NCI-H1436 treated with DMSO at 0.1 percent for 48 hours (cell line): Measurements from ENCODE around the gene BCAR3.
"Not testable (repeated sequence)": the region's sequence is repeated elsewhere in the genome, so short reads cannot be mapped to it uniquely, and the experiment has no call there.

Experiments
- DNase-seq: peaks from one replicate; lab custom pipeline; 2025; lab: John Stamatoyannopoulos, UW

The BCAR3 gene

DNA sequence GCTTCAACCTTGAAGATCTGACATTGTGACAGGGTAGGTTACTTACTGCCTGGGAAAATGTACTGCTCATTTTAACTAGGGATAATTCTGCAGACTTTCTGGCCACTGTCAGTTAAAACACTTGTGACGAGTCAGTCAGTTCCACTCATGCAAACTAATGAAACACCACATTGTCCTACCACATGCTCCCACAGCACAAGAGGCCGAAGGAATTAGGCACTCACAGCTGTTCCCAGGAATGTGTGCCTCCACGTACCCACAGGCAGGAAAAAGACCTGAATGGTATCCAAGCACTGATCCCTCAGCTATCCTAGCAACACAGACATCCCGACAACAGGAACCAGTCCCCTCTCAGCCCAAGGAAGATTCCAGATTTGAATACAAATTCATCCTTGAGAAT lies 12.3 kb downstream of the BCAR3 start:
- no peak for DNase-seq

GRCh38 chr1:93668951-93669350 lies 12.7 kb downstream of the BCAR3 start:
- DNase-seq, result no peak

DNA sequence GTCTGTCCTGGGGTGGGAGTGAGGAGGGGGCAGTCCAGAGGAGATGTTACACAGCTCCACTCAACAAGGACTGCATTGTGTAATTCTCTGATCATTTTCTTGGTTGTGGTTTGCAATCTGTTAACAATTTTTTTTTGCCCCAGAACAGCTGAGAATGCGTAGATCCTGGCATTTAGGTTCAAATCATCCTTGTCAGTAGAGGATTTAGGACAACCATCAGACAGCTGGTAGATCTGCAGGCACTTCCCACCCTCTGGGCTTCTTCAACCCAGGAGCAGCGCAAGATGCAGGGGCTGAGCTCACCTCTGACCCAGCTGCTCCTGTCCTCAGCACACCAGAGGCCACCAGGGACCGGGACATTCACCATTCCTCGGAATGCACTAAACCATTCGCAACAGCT lies 13.5 kb downstream of the BCAR3 start:
- DNase-seq, result no peak

GRCh38 chr1:93667642-93668041 lies 14.0 kb downstream of the BCAR3 start:
- DNase-seq, result no peak

GRCh38 chr1:93666613-93667384 lies 14.8 kb downstream of the BCAR3 start:
- DNase-seq, result no peak

DNA sequence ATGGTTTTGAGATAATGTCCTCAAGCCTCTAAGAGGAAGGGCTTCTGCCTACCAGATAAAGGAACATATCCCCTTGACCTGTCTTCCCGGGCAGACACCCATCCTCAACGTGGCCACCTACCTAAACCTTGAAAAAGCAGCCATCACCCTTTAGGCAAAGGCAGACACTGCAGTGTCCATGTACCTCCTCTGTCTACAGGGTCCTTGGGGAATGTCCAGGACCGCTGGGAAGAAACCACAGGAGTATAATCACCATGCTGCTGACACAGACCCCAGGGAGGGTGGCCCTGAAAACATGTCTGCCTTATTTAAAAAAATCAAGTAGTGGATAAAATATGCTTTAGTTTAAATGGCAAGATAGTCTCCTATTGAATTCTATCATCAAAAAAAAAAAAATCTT lies 16.6 kb downstream of the BCAR3 start:
- no peak for DNase-seq

- DNase-seq, result no peak
Measured at GRCh38 chr1:93663208-93663614, 18.4 kb downstream of the BCAR3 start.

- no peak for DNase-seq
Measured at GRCh38 chr1:93662481-93663207, 19.0 kb downstream of the BCAR3 start.

DNA sequence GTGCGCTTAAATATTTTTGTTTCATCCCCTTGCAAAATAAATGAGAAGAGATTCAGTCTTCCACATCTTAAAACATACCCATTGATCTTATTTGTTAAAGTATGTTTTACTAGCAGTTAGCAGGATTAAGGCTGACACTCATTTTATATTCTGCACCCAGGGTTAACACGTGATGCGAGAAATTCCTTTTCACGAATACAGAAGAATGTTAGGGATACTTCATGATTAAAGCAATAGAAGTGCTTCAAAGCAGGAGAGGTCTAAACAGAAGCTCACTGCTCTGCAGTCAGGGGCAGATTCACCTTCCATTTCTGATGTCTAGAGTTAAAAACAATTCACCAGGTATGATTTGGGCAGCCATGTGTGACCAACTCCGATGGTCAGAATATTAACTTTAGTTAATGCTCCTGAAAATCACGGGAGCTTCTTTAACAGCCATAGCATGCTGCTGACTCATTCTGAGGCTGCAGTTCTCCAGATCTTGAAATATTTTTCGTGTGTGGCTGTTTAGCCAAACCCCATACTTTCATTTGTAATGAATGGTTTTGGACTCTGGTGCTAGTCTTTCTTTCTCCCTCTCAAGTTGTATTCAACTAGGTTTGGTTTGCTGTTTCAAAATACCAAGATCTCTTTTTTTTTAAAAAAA lies 19.7 kb downstream of the BCAR3 start:
- no peak for DNase-seq

GRCh38 chr1:93661341-93661740 lies 20.3 kb downstream of the BCAR3 start:
- not testable (repeated sequence) for DNase-seq

DNA sequence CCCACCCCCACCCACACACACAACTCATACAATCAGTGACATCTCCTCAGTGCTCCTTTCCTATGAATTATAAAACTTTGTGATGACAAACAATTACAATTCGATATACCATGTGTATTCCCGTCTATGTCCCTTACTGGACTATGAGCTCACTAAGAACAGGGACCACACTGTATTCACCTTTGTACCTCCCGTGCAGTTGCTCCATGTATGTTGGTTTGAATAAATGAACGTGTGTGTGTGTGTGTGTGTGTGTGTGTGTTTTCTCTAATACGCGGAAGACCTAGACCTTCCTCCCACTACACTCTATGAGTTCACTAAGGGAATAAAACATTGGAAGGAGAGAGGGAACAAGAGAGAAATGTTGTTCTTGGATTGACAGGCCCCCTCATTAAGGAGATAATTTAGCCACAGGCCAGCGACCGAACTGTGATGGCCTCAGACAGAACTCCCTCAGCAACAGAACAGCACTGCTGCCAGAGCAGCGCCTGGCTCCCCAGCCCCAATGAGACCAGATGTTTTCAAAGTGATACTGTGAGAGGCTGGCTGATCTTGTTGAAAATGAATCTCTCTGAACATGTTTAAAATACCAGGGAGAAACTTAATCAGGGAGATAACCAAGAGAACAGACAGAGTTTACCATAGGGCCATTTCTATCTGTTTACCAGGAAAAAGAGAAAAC lies 21.7 kb downstream of the BCAR3 start:
- no peak for DNase-seq

- DNase-seq, result no peak
Measured at GRCh38 chr1:93658188-93658587, 23.4 kb downstream of the BCAR3 start.

GRCh38 chr1:93656491-93656890 lies 25.1 kb downstream of the BCAR3 start:
- DNase-seq, result no peak

- DNase-seq, result no peak
Measured at GRCh38 chr1:93653656-93654055, 28.0 kb downstream of the BCAR3 start.

DNA sequence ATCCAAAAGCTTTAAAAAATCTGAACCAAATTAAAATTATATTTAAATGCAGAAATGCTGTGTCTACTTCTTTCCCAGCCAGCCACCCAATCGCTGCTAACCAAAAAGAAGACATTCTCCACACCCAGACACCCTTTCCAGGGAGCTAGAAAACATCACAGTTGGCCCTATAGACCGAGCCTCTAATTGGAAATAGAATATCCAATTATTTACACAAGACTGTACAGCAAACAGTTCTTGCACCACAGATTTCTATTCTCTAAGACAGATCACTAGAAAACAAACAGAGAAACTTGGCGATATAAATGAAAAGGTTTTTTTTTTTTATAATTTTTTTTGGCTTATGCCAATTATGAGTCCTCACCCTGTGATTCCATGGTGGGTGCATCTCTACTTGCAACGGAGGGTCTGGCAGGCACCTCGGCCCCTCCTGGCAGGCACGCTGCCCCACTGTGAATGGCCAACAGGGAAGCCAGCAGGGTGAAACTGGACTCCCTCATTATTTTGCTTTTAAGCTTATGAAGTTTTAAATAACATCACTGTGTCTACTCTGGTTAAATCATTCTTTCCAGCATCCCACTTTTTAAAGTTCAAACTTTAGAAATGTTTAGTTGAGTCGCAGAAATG lies 29.2 kb downstream of the BCAR3 start:
- DNase-seq, result no peak

- no peak for DNase-seq
Measured at GRCh38 chr1:93651695-93652094, 29.9 kb downstream of the BCAR3 start.

GRCh38 chr1:93650159-93650558 lies 31.5 kb downstream of the BCAR3 start:
- not testable (repeated sequence) for DNase-seq

- DNase-seq, result no peak
Measured at GRCh38 chr1:93649231-93649630, 32.4 kb downstream of the BCAR3 start.

DNA sequence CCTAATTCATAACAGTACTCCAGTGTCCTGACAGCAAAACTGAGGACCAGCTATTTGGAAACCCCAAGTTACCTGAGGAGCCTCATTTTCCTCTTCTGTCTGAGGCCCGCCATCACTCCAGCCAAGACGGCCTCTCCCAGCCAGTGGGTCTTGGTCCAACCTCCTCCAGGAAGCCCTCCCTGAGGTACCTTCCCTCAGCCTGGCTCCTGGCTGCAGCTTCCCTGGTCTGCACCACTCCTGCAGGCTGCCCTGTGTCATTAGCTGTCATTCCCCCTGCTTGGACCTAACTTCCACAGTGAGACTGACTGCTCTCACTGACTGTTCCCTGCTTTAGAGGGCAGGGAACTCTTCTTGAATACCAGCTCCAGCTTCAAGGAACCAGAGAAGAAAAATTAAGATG lies 33.0 kb downstream of the BCAR3 start:
- no peak for DNase-seq

DNA sequence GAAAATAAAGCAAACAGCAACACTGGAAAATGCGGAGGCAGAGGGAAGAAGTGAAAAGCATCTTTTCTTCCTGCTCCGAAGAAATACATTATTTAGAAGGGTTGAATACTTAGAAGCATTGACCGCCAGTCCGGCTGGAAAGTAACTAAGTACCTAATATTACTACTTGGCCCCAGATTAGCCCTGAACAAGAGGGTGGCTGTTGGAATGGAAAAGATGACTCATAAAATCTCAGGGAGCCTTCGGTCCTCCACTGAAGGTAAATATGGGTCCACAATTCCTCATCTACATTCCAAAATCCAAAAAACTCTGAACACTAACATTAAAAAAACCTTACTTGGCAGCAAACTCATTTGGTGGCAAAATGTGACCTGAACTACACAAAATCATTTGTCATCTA lies 40.1 kb downstream of the BCAR3 start:
- DNase-seq, result no peak

- DNase-seq, result no peak
Measured at GRCh38 chr1:93640656-93641440, 40.8 kb downstream of the BCAR3 start.
